ENCODE measurements around the gene CLSTN3. TPM values are rescaled to one million over a fixed set of nuclear protein-coding genes. Genes with fewer than 3 reads are reported as not detected.

Gene CLSTN3
- total and polyA plus RNA-seq, 9 of the 15 experiments (the other 6 are each of a cell fraction or from before 2014, with no cell fraction given): 0.08 to 23.2 (median 11.0) TPM

DNA sequence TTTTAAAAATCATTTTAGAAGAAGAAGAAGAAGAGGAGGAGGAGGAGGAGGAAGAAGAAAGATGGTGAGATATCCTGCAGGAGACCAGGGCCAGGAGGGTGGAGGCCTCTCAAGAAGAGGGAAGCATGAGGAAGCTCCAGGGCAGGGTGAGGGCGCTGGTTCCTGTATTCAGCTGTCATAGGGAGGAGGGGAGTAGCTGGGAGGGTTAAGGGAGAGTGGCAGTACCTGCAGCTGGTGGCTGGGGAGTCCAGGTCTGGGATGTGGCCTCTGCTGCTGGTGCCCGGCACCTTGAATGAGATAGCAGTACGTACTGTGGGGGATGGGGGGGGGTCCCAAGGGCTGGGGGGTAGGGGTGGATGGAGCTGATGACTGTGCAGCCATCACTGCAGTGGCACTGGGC lies 11.3 kb upstream of the CLSTN3 start:
- POLR2A ChIA-PET: interaction anchor here (0.5 to 1.3 kb wide), 2 partner anchors 174 to 254 kb away, joined by 3 to 5 read pairs; no protein-coding TSS in a partner anchor
- Histone ChIP-seq H3K4me1 (replicated peaks in 1 of 2; ENCODE audit: control insufficient read depth in 2 of 2, insufficient read depth in 2 of 2, low read length in 2 of 2) (peaks cover 26 to 40% of the 10 kb centered on the region in 2 experiments), H3K9me3 (replicated peaks; ENCODE audit: control insufficient read depth, insufficient read depth, low read depth, low read length) (no peaks in the 10 kb centered on the region), H3K9ac (ENCODE audit: insufficient read depth in 1 of 2, low read depth in 2 of 2, low read length in 2 of 2) (no peak overlapping the region), H3K36me3 (ENCODE audit: control insufficient read depth, insufficient read depth, low read length) (peaks cover 2% of the 10 kb centered on the region; the same call in 2 of the 3 replicates), H3K27ac (ENCODE audit: extremely low read depth, low read depth, low read length) (no peak overlapping the region), H3K9me1 (ENCODE audit: control insufficient read depth, insufficient read depth, low read length) (no peaks in the 10 kb centered on the region), H3K79me2 (ENCODE audit: control insufficient read depth, insufficient read depth, low read length) (no peaks in the 10 kb centered on the region), H3K27me3 (ENCODE audit: control insufficient read depth in 2 of 2, insufficient read depth in 2 of 2, low read length in 2 of 2) (no peaks in the 10 kb centered on the region), H3K4me3 (no peak overlapping the region), H2AFZ (ENCODE audit: low read depth, low read length) (no peak overlapping the region), H3K4me2 (ENCODE audit: insufficient read depth, low read length) (no peak overlapping the region), H4K20me1 (replicated peaks; ENCODE audit: control insufficient read depth, insufficient read depth, low read length) (no peaks in the 10 kb centered on the region)
- in situ Hi-C loops (cut with MboI) (no loop called here), intact Hi-C loops (cut with micrococcal nuclease) (no loop called here)
- WGBS (ENCODE audit: insufficient coverage, low coverage, missing lambda C conversion rate): 33% methylated on average over 1 of the region's 3 CpGs
- no peak for FAIRE-seq
- no TSS peak for BruUV-seq (replicated peaks)
- ATAC-seq: no peak
- no peak for DNase-seq (ENCODE audit: extremely low read depth in 1 of 4, low spot score in 3 of 4)
- CTCF ChIA-PET (ENCODE audit: low intra/inter-chr PET ratio): no interaction called here
- TF ChIP-seq NR2F6 (CRISPR knock-in tag; IDR thresholded peaks at IDR 0.05) (no peak), ZNF324 (CRISPR knock-in tag; IDR thresholded peaks at IDR 0.05) (no peak), KLF10 (CRISPR knock-in tag; IDR thresholded peaks at IDR 0.05) (no peak), SMARCB1 (IDR thresholded peaks at IDR 0.05; ENCODE audit: insufficient read length, low read depth) (no peak), SAFB (IDR thresholded peaks at IDR 0.05; ENCODE audit: borderline replicate concordance, low read depth, low read length) (no peak)
- TF ChIP-seq, protein P1, sequence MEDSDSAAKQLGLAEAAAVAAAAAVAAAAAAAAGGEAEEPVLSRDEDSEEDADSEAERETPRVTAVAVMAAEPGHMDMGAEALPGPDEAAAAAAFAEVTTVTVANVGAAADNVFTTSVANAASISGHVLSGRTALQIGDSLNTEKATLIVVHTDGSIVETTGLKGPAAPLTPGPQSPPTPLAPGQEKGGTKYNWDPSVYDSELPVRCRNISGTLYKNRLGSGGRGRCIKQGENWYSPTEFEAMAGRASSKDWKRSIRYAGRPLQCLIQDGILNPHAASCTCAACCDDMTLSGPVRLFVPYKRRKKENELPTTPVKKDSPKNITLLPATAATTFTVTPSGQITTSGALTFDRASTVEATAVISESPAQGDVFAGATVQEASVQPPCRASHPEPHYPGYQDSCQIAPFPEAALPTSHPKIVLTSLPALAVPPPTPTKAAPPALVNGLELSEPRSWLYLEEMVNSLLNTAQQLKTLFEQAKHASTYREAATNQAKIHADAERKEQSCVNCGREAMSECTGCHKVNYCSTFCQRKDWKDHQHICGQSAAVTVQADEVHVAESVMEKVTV (CRISPR knock-in tag; IDR thresholded peaks at IDR 0.05): no peak
- TF ChIP-seq, protein P2, sequence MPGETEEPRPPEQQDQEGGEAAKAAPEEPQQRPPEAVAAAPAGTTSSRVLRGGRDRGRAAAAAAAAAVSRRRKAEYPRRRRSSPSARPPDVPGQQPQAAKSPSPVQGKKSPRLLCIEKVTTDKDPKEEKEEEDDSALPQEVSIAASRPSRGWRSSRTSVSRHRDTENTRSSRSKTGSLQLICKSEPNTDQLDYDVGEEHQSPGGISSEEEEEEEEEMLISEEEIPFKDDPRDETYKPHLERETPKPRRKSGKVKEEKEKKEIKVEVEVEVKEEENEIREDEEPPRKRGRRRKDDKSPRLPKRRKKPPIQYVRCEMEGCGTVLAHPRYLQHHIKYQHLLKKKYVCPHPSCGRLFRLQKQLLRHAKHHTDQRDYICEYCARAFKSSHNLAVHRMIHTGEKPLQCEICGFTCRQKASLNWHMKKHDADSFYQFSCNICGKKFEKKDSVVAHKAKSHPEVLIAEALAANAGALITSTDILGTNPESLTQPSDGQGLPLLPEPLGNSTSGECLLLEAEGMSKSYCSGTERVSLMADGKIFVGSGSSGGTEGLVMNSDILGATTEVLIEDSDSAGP (CRISPR knock-in tag; IDR thresholded peaks at IDR 0.05): no peak

Measured in K562 (cell line).